Measurements from ENCODE around the gene ZBTB7A.
"Not testable (repeated sequence)": the region's sequence is repeated elsewhere in the genome, so short reads cannot be mapped to it uniquely, and the experiment has no call there.

ZBTB7A gene

GRCh38 chr19:4013886-4014540 lies 52.7 kb downstream of the ZBTB7A start:
- no peak for DNase-seq

DNA sequence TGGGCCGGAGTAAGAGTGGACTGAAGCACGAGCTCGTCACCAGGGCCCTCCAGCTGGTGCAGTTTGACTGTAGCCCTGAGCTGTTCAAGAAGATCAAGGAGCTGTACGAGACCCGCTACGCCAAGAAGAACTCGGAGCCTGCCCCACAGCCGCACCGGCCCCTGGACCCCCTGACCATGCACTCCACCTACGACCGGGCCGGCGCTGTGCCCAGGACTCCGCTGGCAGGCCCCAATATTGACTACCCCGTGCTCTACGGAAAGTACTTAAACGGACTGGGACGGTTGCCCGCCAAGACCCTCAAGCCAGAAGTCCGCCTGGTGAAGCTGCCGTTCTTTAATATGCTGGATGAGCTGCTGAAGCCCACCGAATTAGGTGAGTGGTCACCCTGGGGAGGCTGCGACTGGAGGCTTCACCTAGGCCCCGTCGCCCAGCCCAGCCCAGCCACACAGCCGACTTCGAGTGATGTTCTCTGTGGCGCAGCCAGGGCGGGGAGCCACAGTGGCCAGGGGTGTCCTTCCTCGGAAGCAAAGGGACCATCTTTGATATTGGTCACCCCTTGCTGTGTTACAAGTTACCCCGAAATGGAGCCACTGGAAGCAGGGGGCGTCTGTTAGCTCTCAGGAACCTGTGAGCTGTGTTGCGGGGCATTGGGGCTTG lies 53.6 kb downstream of the ZBTB7A start:
- no peak for DNase-seq

DNA sequence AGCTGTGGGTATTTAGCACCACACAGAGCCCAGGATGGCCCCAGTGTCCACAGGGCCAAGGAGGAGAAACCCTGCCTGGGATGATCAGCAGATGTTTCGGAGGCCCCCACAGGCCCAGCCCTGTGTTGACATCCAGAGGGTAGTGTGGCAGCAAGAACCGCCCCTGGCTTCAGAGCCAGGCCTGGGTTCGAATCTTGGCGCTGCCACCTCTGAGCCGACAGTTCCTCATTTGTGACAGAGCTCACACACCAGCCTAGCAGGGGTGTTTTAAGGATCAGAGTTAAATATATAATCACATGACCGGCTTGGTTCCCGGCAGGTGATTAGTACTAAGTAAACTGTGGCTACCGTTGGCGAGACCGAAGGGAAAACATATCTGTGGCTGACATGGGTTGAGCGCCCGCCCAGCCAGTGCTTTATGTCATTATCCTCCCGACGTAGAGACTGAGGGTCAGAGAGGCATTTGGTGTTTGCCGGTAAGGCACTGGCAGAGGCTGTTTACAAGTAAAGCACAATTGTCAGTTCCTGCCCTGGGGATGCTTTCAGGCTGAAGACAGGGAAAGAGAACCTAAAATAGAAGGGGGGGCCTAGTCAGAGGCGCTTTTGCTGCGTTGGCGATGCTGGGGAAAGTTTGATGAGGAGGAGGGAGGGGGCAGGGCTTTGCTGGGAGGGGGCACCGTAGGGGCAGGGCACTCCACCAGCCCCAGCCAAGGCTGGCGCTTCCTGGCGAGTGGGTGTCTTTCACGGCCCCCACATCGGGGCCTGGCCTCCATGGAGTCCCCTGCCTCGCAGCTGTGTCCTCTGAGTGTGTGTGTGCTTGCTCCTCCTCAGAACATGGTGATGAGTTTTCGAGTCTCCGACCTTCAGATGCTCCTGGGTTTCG lies 54.4 kb downstream of the ZBTB7A start:
- peak; percentile 3 for DNase-seq

GRCh38 chr19:4011430-4011829 lies 55.3 kb downstream of the ZBTB7A start:
- DNase-seq = not testable (repeated sequence)

DNA sequence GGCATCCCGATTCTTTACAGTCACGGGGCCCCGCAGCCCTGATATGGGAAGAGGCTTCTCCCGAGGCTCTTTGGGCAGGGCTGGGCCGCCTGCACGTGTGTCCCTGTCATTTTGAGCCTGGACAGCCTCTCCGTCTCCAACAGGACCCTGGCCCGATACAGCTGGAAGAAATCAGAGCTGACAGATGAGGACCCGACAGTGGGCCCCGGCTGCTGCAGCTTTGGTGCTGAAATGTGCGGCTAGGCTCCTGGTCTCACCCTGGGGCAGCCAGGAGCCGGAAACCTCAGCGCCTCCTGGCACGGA lies 55.9 kb downstream of the ZBTB7A start:
- DNase-seq = no peak

- DNase-seq = no peak
These were observed 56.5 kb downstream of the ZBTB7A start for GRCh38 chr19:4009990-4010807.

- DNase-seq = peak; percentile 1
These were observed 58.7 kb downstream of the ZBTB7A start for GRCh38 chr19:4007836-4008539.

DNA sequence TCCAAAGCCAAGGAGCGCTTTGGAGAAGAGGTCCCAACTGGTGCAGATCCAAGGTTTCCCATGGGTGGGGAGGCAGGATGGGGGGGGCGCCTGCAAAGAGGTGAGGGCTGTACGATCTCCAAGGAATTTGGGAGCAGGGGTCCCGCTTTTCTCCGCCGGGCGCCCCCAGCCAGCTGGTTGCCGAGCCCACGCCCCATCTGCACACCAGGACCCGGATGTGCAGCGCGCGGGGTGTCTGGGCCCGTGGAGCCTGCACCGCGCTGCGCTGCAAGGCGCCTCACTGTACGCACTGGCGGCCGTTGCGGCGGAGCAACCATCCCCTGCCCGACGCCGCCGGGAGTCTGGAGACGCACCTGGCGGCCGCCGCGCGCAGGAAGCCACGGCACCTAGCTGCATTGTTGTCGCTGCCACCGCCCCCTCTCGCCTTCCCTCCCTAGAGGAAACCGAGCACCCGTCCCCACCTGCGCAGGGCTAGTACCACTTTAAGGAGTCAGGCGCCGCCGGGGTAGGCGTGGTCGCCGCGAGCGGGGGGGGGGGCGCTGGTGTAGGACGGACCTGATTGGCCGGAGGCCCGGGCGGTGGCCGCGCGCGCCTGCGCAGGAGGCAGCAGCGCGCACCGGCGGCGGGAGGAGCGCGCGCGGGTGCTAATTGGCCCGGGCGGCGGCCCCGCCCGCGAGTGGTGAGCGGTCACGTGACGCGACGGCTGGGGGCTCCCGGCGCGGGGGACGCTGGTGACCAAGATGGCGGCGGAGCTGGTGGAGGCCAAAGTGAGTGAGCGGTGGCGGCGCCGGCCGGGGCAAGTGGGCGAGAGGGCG lies 59.5 kb downstream of the ZBTB7A start, which contains the start of gene PIAS4:
Gene PIAS4, plus strand, starts transcription at position 716 of the 815 bp plus-strand sequence. Its CDS starts 25 bp downstream, at position 741.
- peak; percentile 93 for DNase-seq

DNA sequence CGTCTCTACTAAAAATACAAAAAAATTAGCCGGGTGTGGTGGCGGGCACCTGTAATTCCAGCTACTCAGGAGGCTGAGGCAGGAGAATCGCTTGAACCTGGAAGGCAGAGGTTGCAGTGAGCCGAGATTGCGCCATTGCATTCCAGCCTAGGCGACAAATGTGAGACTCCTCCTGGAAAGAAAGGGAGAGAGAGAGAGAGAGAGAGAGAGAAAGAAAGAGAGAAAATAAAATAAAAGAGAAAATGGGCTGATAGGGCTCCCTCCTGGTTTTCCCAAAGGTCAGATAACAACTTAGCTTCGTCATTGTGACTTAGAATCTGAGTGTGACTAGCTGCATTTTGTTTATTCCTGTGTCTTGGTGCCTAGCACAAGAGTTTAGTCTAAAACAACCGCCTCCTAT lies 61.3 kb downstream of the ZBTB7A start:
- DNase-seq = not testable (repeated sequence)

- DNase-seq = not testable (repeated sequence)
These were observed 65.9 kb downstream of the ZBTB7A start for GRCh38 chr19:4000798-4001197.

DNA sequence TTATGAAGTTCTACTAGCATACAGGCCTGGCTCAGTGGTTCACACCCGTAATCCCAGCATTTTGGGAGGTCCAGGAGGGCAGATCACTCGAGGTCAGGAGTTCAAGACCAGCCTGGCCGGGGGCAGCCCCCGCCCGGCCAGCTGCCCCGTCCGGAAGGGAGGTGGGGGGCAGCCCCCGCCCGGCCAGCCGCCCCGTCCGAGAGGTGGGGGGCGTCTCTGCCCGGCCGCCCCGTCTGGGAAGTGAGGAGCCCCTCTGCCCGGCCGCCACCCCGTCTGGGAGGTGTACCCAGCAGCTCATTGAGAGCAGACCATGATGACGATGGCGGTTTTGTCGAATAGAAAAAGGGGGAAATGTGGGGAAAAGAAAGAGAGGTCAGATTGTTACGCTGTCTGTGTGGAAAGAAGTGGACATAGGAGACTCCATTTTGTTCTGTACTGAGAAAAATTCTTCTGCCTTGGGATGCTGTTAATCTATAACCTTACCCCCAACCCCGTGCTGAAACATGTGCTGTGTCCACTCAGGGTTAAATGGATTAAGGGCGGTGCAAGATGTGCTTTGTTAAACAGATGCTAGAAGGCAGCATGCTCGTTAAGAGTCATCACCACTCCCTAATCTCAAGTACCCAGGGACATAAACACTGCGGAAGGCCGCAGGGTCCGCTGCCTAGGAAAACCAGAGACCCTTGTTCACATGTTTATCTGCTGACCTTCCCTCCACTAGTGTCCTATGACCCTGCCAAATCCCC lies 67.9 kb downstream of the ZBTB7A start:
- DNase-seq = not testable (repeated sequence)

DNA sequence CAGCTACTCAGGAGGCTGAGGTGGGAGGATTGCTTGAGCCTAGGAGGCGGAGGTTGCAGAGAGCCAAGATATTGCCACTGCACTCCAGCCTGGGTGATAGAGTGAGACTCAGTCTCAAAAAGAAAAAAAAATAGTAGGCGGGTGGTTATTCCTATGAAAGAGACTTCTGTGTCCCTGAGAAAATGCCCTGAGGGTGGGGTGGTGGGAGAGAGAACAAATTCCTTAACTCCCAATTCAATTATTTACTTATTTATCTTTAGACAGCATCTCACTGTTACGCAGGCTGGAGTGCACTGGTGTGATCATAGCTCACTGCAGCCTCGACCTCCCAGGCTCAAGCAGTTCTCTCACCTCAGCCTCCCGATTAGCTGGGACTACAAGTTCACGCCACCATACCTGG lies 71.1 kb downstream of the ZBTB7A start:
- DNase-seq = no peak

Measured in NCI-H1092 treated with DMSO at 0.1 percent for 48 hours (cell line).